Measurements from ENCODE around the gene CZIB.
"Not testable (repeated sequence)": the region's sequence is repeated elsewhere in the genome, so short reads cannot be mapped to it uniquely, and the experiment has no call there.

The CZIB gene

GRCh38 chr1:53238197-53239155, 18.0 kb upstream of the CZIB start, which contains the start of gene MAGOH:
MAGOH (minus strand) TSS chr1:53238518; CDS start chr1:53238448, 70 bp downstream.
- DNase-seq (ENCODE audit: low read depth), result peak; percentile 81

GRCh38 chr1:53237638-53238037, 17.2 kb upstream of the CZIB start:
- no peak for DNase-seq (ENCODE audit: low read depth)

- no peak for DNase-seq (ENCODE audit: low read depth)
Observed at GRCh38 chr1:53220962-53221286, 490 bp upstream of the CZIB start.

GRCh38 chr1:53219711-53220110, 723 bp downstream of the CZIB start:
- DNase-seq (ENCODE audit: low read depth), result no peak

- no peak for DNase-seq (ENCODE audit: low read depth)
Observed at GRCh38 chr1:53218201-53218600, 2.2 kb downstream of the CZIB start.

- no peak for DNase-seq (ENCODE audit: low read depth)
Observed at GRCh38 chr1:53214376-53214940, 6.0 kb downstream of the CZIB start.

- DNase-seq (ENCODE audit: low read depth), result no peak
Observed at GRCh38 chr1:53210954-53211353, 9.5 kb downstream of the CZIB start.

GRCh38 chr1:53210352-53210751, 10.1 kb downstream of the CZIB start:
- no peak for DNase-seq (ENCODE audit: low read depth)

- DNase-seq (ENCODE audit: low read depth), result no peak
Observed at GRCh38 chr1:53207726-53208125, 12.7 kb downstream of the CZIB start.

GRCh38 chr1:53206735-53207379, 13.6 kb downstream of the CZIB start:
- no peak for DNase-seq (ENCODE audit: low read depth)

- not testable (repeated sequence) for DNase-seq (ENCODE audit: low read depth)
Observed at GRCh38 chr1:53206083-53206685, 14.2 kb downstream of the CZIB start.

GRCh38 chr1:53205496-53205895, 14.9 kb downstream of the CZIB start:
- not testable (repeated sequence) for DNase-seq (ENCODE audit: low read depth)

GRCh38 chr1:53203466-53203865, 17.0 kb downstream of the CZIB start:
- DNase-seq (ENCODE audit: low read depth), result no peak

GRCh38 chr1:53198241-53198651, 22.2 kb downstream of the CZIB start:
- no peak for DNase-seq (ENCODE audit: low read depth)

GRCh38 chr1:53197291-53198200, 22.9 kb downstream of the CZIB start:
- no peak for DNase-seq (ENCODE audit: low read depth)

GRCh38 chr1:53196485-53197290, 23.7 kb downstream of the CZIB start, which contains the start of gene CPT2:
CPT2 (plus strand) TSS chr1:53196824; CDS start chr1:53196944, 120 bp downstream.
- DNase-seq (ENCODE audit: low read depth), result peak; percentile 60

GRCh38 chr1:53196017-53196484, 24.4 kb downstream of the CZIB start:
- DNase-seq (ENCODE audit: low read depth), result no peak

GRCh38 chr1:53195246-53196016, 25.0 kb downstream of the CZIB start:
- no peak for DNase-seq (ENCODE audit: low read depth)

- DNase-seq (ENCODE audit: low read depth), result no peak
Observed at GRCh38 chr1:53190210-53190611, 30.2 kb downstream of the CZIB start.

GRCh38 chr1:53189061-53189460, 31.4 kb downstream of the CZIB start:
- no peak for DNase-seq (ENCODE audit: low read depth)
